Measurements from ENCODE around the gene ARHGEF19. TPM values are rescaled to one million over a fixed set of nuclear protein-coding genes. Genes with fewer than 3 reads are reported as not detected.

Gene ARHGEF19
- total and polyA plus RNA-seq, 2 of the 13 experiments (the other 11 are each of a cell fraction or from before 2014, with no cell fraction given): 1.7 to 1.8 TPM

- TF ChIP-seq HNF1B (CRISPR knock-in tag; IDR thresholded peaks at IDR 0.05) (no peak), ZFP90 (CRISPR knock-in tag; IDR thresholded peaks at IDR 0.05; ENCODE audit: borderline replicate concordance) (0 out of 2 replicates have a peak, but pooled peaks have one; percentile 70), SP1 (IDR thresholded peaks at IDR 0.05) (no peak), SP1 (CRISPR knock-in tag; IDR thresholded peaks at IDR 0.05) (peak; percentile 38; the same call in 1 of the 2 replicates), FOXJ3 (CRISPR knock-in tag; IDR thresholded peaks at IDR 0.05; ENCODE audit: borderline replicate concordance) (no peak), ZNF720 (CRISPR knock-in tag; IDR thresholded peaks at IDR 0.05) (no peak), ATF2 (CRISPR knock-in tag; IDR thresholded peaks at IDR 0.05) (0 out of 2 replicates have a peak, but pooled peaks have one; percentile 31), HNRNPLL (IDR thresholded peaks at IDR 0.05; ENCODE audit: low read depth, low read length, poor library complexity, severe bottlenecking) (peak; percentile 96), POLR2AphosphoS5 (IDR thresholded peaks at IDR 0.05; ENCODE audit: low read depth, low read length) (peak; percentile 37; the same call in 1 of the 2 replicates), FOXO1 (CRISPR knock-in tag; IDR thresholded peaks at IDR 0.05) (0 out of 2 replicates have a peak, but pooled peaks have one; percentile 20), ZFX (CRISPR knock-in tag; IDR thresholded peaks at IDR 0.05; ENCODE audit: low read depth) (peak; percentile 73), EEA1 (CRISPR knock-in tag; IDR thresholded peaks at IDR 0.05; ENCODE audit: borderline replicate concordance) (peak; percentile 39; the same call in 1 of the 2 replicates), ZKSCAN5 (CRISPR knock-in tag; IDR thresholded peaks at IDR 0.05) (no peak), SOX13 (IDR thresholded peaks at IDR 0.05) (no peak), SOX13 (CRISPR knock-in tag; conservative IDR thresholded peaks at IDR 0.05 in 1 of 2, IDR thresholded peaks at IDR 0.05 in 1 of 2) (peak in 1 of 2 experiments; percentile 22; a peak in 1 of 4 replicates), HMGXB4 (CRISPR knock-in tag; IDR thresholded peaks at IDR 0.05; ENCODE audit: borderline replicate concordance in 1 of 2, low read depth in 1 of 2) (peak in 1 of 2 experiments; percentile 31; a peak in 1 of 4 replicates), ZNF772 (CRISPR knock-in tag; IDR thresholded peaks at IDR 0.05) (no peak)
Measured at GRCh38 chr1:16236511-16237342, 24.3 kb upstream of the ARHGEF19 start, which contains the start of gene CPLANE2 (continued).

All from HepG2 (cell line).